Heart right ventricle (tissue), 16 donors: ENCODE data around the gene S100A9. TPM values are rescaled to one million over a fixed set of nuclear protein-coding genes. Genes with fewer than 3 reads are reported as not detected.
"Not testable (repeated sequence)": the region's sequence is repeated elsewhere in the genome, so short reads cannot be mapped to it uniquely, and the experiment has no call there.

ENCODE experiments used
- ATAC-seq, 8 donors: fragments of 200-7000 bp; cut with Tn5 transposase; one replicate each; pipeline ENCODE4 v1.9.1; 2020; ENCODE audit warnings: mild to moderate bottlenecking in 8 of 8, moderate library complexity in 8 of 8, moderate number of reproducible peaks in 1 of 8
- DNase-seq, 2 donors: peaks; one replicate each; pipeline ENCODE4 v3.0.0-alpha.2; 2020
- H3K27ac ChIP-seq, 10 donors: fragments of 200-600 bp; sonication (generic) in 2 of 10; one replicate each; pipeline versions ENCODE4 v1.5.0 to v1.8.0; 2020 to 2022; ENCODE audit warnings: mild to moderate bottlenecking in 3 of 10
- H3K27me3 ChIP-seq, 7 donors: fragments of 200-600 bp; one replicate each; pipeline ENCODE4 v1.8.0; 2021 to 2022; ENCODE audit warnings: mild to moderate bottlenecking in 2 of 7
- H3K36me3 ChIP-seq, 9 donors: fragments of 200-600 bp; sonication (generic) in 1 of 9; one replicate each; pipeline versions ENCODE4 v1.5.0 to v1.8.0; 2020 to 2022; ENCODE audit warnings: mild to moderate bottlenecking in 2 of 9
- H3K4me1 ChIP-seq, 9 donors: fragments of 200-600 bp; sonication (generic) in 1 of 9; one replicate each; pipeline versions ENCODE4 v1.5.0 to v1.8.0; 2020 to 2022; ENCODE audit warnings: mild to moderate bottlenecking in 4 of 9
- H3K4me3 ChIP-seq, 10 donors: fragments of 200-600 bp; sonication (generic) in 2 of 10; one replicate each; pipeline versions ENCODE4 v1.5.0 to v1.8.0; 2020 to 2022; ENCODE audit warnings: mild to moderate bottlenecking in 7 of 10, moderate library complexity in 2 of 10
- H3K9me3 ChIP-seq, 11 donors: fragments of 200-600 bp in 10 of 11; sonication (generic) in 2 of 11; one replicate each; pipeline versions ENCODE4 v1.5.0 to v1.8.0; 2013 to 2022; ENCODE audit warnings: mild to moderate bottlenecking in 2 of 11, control low read depth in 1 of 11, moderate library complexity in 1 of 11
- CTCF ChIP-seq, 9 donors: fragments of 200-600 bp; sonication (generic) in 2 of 9; IDR thresholded peaks; one replicate each; pipeline versions ENCODE4 v1.5.0 to v1.8.0; 2021 to 2022; ENCODE audit warnings: antibody characterized with exemption in 9 of 9, mild to moderate bottlenecking in 5 of 9, moderate library complexity in 1 of 9
- WGBS, 2 donors: extraction: QIAGEN DNeasy Blood & Tissue Kit; methylation state at CpG; one replicate each; pipeline ENCODE4 v1.1.7; 2013; ENCODE audit warnings: inconsistent platforms in 1 of 2; 5-methylcytosine and 5-hydroxymethylcytosine counted together
- intact Hi-C, 10 donors: fragments of 100-400 bp; cut with DNase I; formaldehyde crosslinking; loops; one replicate each; pipeline versions ENCODE4 v1.11.1 to v1.14.2; 2022
- polyA plus RNA-seq, 2 donors: library from polyadenylated mRNA; stranded (reverse); fragments of 200-250 nt; gene quantifications; one replicate each; pipeline ENCODE4 v1.2.3, GENCODE V29; 2013
- total RNA-seq, 10 donors: library from RNA; stranded (reverse); fragmentation: NEBNext Ultra II Directional in 3 of 10; extraction: Animal tissue kit (Norgen Biotek cat#: 25700) in 3 of 10; gene quantifications; one replicate each; pipeline versions ENCODE4 v1.2.1 to v1.2.4, GENCODE V29; 2021 to 2023
- donor health status: Arrhythmogenic right ventricular cardiomyopathy.
- donor health status: ischemic (EF 13 %, LVEDD 7.1; RV severe dilation, severe dysfunction).
- donor health status: healthy with polysubstance abuse.
- donor health status: DM: no; HTN: yes; CAD: no.
- donor health status: DM: no; HTN: no; CAD: no.
- donor health status: ischemic (EF 25% LVEDD 6.9; RV normal size, moderate dysfunction).
- donor health status: ischemic (EF 25% LVEDD 5.7; RV mildly dilated, moderate dysfunction).
- donor health status: healthy.
- donor health status: DM: yes; HTN: yes; CAD: no.
- donor health status: Ischemic cardiomyopathy.
- donor health status: ischemic (EF 35%, LVEDD 5.7; RV mildly dilated, moderate dysfunction).
- donor health status: nonischemic (EF 11% LVEDD 7.7; RV severe dilation, severe dysfunction).
- donor health status: DM: yes; HTN: yes; CAD: no.
- donor health status: PGD.
- donor health status: ischemic (EF 29% LVEDD 5.4; RV normal size, mild dysfunction).
- donor health status: nonischemic (EF 23%, LVEDD 6.1; RV moderate dilation, normal function).

The S100A9 gene
- total and polyA plus RNA-seq, 12 donors = 9.9 to 182 (median 71.5) TPM

GRCh38 chr1:153403421-153404085 is 45.9 kb downstream of the S100A9 start:
- Histone ChIP-seq H3K27ac (peak overlapping the region in 1 of 10 donors; percentile 34), H3K4me3 (no peak overlapping the region), H3K4me1 (peaks cover 0 to 6% (median 0%) of the 10 kb centered on the region in 9 donors), H3K27me3 (peaks cover 0 to 31% (median 21%) of the 10 kb centered on the region in 7 donors), H3K9me3 (peaks cover 0 to 4% (median 0%) of the 10 kb centered on the region in 11 donors), H3K36me3 (no peaks in the 10 kb centered on the region)
- intact Hi-C loops = no loop called here
- no peak for DNase-seq
- WGBS, 2 donors = 80% methylated on average over 11 of the region's 11 CpGs
- ATAC-seq = no peak
- TF ChIP-seq CTCF (IDR thresholded peaks at IDR 0.05) = no peak

GRCh38 chr1:153404086-153404635 is 46.5 kb downstream of the S100A9 start:
- 70 to 77% methylated on average over 7 of the region's 7 CpGs for WGBS, 2 donors
- intact Hi-C loops = no loop called here
- Histone ChIP-seq H3K4me1 (peaks cover 0 to 6% (median 0%) of the 10 kb centered on the region in 9 donors), H3K36me3 (no peaks in the 10 kb centered on the region), H3K27me3 (peaks cover 0 to 28% (median 22%) of the 10 kb centered on the region in 7 donors), H3K4me3 (no peak overlapping the region), H3K27ac (peak overlapping the region in 1 of 10 donors; percentile 34), H3K9me3 (peaks cover 0 to 6% (median 0%) of the 10 kb centered on the region in 11 donors)
- TF ChIP-seq CTCF (IDR thresholded peaks at IDR 0.05) = no peak
- no peak for ATAC-seq
- DNase-seq = no peak

- Histone ChIP-seq H3K36me3 (no peaks in the 10 kb centered on the region), H3K4me3 (no peak overlapping the region), H3K9me3 (peaks cover 0 to 12% (median 0%) of the 10 kb centered on the region in 11 donors), H3K27me3 (peaks cover 0 to 28% (median 21%) of the 10 kb centered on the region in 7 donors), H3K27ac (no peak overlapping the region), H3K4me1 (peaks cover 0 to 6% (median 0%) of the 10 kb centered on the region in 9 donors)
- intact Hi-C loops = loop anchor here in 1 of 10 donors (5.0 kb wide), 1 partner anchor 47 kb away; the partner anchor contains the start of gene S100A9
- TF ChIP-seq CTCF (IDR thresholded peaks at IDR 0.05) = peak in 8 of 9 donors; percentile 18 to 68 (median 40)
- DNase-seq = peak; percentile 12 to 42
- WGBS, 2 donors = 40 to 46% methylated on average over 15 of the region's 15 CpGs
- peak in 2 of 8 donors; percentile 45 to 56 for ATAC-seq
These were observed 47.1 kb downstream of the S100A9 start for GRCh38 chr1:153404768-153405167.

- intact Hi-C loops = loop anchor here in 1 of 10 donors (5.0 kb wide), 1 partner anchor 49 kb away; the partner anchor contains the start of gene S100A9
- WGBS, 2 donors = 67 to 76% methylated on average over 6 of the region's 6 CpGs
- H3K27ac ChIP-seq, H3K4me3 ChIP-seq, H3K4me1 ChIP-seq, DNase-seq, ATAC-seq, H3K36me3 ChIP-seq: not testable (repeated sequence)
- Histone ChIP-seq H3K27me3 (peaks cover 0 to 30% (median 21%) of the 10 kb centered on the region in 7 donors), H3K9me3 (peaks cover 0 to 13% (median 0%) of the 10 kb centered on the region in 11 donors)
These were observed 48.4 kb downstream of the S100A9 start for GRCh38 chr1:153405825-153406599.

GRCh38 chr1:153407274-153407673 is 49.6 kb downstream of the S100A9 start:
- 59 to 64% methylated on average over 11 of the region's 11 CpGs for WGBS, 2 donors
- H3K27ac ChIP-seq = not testable (repeated sequence)

More at GRCh38 chr1:153407274-153407673, 49.6 kb downstream of the S100A9 start:
- not testable (repeated sequence) for DNase-seq, H3K4me1 ChIP-seq, H3K36me3 ChIP-seq, H3K4me3 ChIP-seq, ATAC-seq
- intact Hi-C loops = loop anchor here in 1 of 10 donors (5.0 kb wide), 1 partner anchor 50 kb away; the partner anchor contains the start of gene S100A9
- Histone ChIP-seq H3K9me3 (peaks cover 0 to 21% (median 0%) of the 10 kb centered on the region in 11 donors), H3K27me3 (peaks cover 0 to 30% (median 21%) of the 10 kb centered on the region in 7 donors)
